RWPE2 (cell line): ENCODE data around the gene CNGA4.

Experiments used
- ATAC-seq: fragments of 200-7000 bp; cut with Tn5 transposase; 3 replicates; pipeline ENCODE4 v1.9.1; 2021; ENCODE audit warnings: low read depth
- DNase-seq: peaks from one replicate; pipeline ENCODE4 v3.0.0-alpha.2; 2020; ENCODE audit warnings: low spot score
- H3K27ac ChIP-seq: fragments of 450-650 bp; 2 replicates; pipeline ENCODE4 v1.5.1; 2017; ENCODE audit warnings: mild to moderate bottlenecking; ENCODE audit not compliant: poor library complexity, severe bottlenecking
- H3K27me3 ChIP-seq: fragments of 250-450 bp; sonication (Bioruptor Pico); 2 replicates; pipeline ENCODE4 v1.5.1; 2021; ENCODE audit warnings: mild to moderate bottlenecking, moderate library complexity; ENCODE audit not compliant: insufficient read depth, poor library complexity, severe bottlenecking
- H3K36me3 ChIP-seq: fragments of 250-450 bp; sonication (Bioruptor Pico); 2 replicates; pipeline ENCODE4 v1.5.1; 2020; ENCODE audit warnings: low read depth, mild to moderate bottlenecking, moderate library complexity
- H3K4me1 ChIP-seq: fragments of 250-450 bp; sonication (Bioruptor Pico); 2 replicates; pipeline ENCODE4 v1.5.1; 2021; ENCODE audit warnings: mild to moderate bottlenecking, moderate library complexity; ENCODE audit not compliant: insufficient read depth, poor library complexity, severe bottlenecking
- H3K4me3 ChIP-seq: fragments of 250-450 bp; sonication (Bioruptor Pico); 2 replicates; pipeline ENCODE4 v1.5.1; 2021; ENCODE audit warnings: mild to moderate bottlenecking, moderate library complexity; ENCODE audit not compliant: severe bottlenecking
- H3K9me3 ChIP-seq: fragments of 250-450 bp; sonication (Bioruptor Pico); 2 replicates; pipeline ENCODE4 v1.5.1; 2021; ENCODE audit warnings: mild to moderate bottlenecking, moderate library complexity; ENCODE audit not compliant: severe bottlenecking
- TF ChIP-seq, protein P1 (sequence below): fragments of 450-650 bp; IDR thresholded peaks from one replicate; pipeline ENCODE4 v1.5.1; 2017; ENCODE audit warnings: mild to moderate bottlenecking, moderate library complexity; ENCODE audit not compliant: poor library complexity, severe bottlenecking

CNGA4 gene

GRCh38 chr11:6210274-6210955, 28.5 kb upstream of the CNGA4 start:
- TF ChIP-seq, protein P1, sequence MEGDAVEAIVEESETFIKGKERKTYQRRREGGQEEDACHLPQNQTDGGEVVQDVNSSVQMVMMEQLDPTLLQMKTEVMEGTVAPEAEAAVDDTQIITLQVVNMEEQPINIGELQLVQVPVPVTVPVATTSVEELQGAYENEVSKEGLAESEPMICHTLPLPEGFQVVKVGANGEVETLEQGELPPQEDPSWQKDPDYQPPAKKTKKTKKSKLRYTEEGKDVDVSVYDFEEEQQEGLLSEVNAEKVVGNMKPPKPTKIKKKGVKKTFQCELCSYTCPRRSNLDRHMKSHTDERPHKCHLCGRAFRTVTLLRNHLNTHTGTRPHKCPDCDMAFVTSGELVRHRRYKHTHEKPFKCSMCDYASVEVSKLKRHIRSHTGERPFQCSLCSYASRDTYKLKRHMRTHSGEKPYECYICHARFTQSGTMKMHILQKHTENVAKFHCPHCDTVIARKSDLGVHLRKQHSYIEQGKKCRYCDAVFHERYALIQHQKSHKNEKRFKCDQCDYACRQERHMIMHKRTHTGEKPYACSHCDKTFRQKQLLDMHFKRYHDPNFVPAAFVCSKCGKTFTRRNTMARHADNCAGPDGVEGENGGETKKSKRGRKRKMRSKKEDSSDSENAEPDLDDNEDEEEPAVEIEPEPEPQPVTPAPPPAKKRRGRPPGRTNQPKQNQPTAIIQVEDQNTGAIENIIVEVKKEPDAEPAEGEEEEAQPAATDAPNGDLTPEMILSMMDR, result no peak
- DNase-seq, result no peak
- no peak overlapping the region for H3K27ac ChIP-seq
- no peaks in the 10 kb centered on the region for H3K9me3 ChIP-seq
- no peak for ATAC-seq
- H3K27me3 ChIP-seq, result no peaks in the 10 kb centered on the region
- H3K36me3 ChIP-seq, result peaks cover 31% of the 10 kb centered on the region
- no peak overlapping the region for H3K4me3 ChIP-seq
- H3K4me1 ChIP-seq, result no peaks in the 10 kb centered on the region

DNA sequence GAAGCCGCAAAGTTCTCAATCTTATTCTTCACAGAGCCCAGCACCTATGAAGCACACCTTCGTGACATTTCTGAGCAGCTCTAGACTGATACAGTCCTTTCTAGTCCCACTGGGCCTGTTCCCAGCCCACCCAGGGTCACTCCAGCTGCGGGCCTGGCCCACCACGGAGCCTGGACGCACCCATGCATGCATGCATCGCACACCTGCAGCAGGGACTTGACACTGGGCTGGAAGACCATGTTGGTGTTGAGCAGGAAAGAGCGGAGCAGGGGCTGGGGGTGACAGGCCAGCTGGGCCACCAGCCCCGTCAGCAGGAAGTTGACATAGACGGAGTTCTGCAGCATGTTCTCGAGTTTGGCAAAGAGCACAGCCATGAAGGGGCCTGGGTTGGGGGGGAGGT, 24.4 kb upstream of the CNGA4 start:
- TF ChIP-seq, protein P1, result no peak
- DNase-seq (no peak), ATAC-seq (no peak)
- peaks cover under 1% of the 10 kb centered on the region for H3K4me1 ChIP-seq
- no peaks in the 10 kb centered on the region for H3K27me3 ChIP-seq
- H3K27ac ChIP-seq, result no peak overlapping the region
- no peaks in the 10 kb centered on the region for H3K9me3 ChIP-seq
- peaks cover 55% of the 10 kb centered on the region for H3K36me3 ChIP-seq
- H3K4me3 ChIP-seq, result no peak overlapping the region

- TF ChIP-seq, protein P1, result no peak
- Histone ChIP-seq H3K36me3 (peaks cover 55% of the 10 kb centered on the region), H3K4me1 (peaks cover 6% of the 10 kb centered on the region), H3K27ac (no peak overlapping the region), H3K4me3 (no peak overlapping the region), H3K9me3 (no peaks in the 10 kb centered on the region), H3K27me3 (no peaks in the 10 kb centered on the region)
- ATAC-seq, result no peak
- no peak for DNase-seq
Measured at GRCh38 chr11:6216501-6216900, 22.4 kb upstream of the CNGA4 start.

- Histone ChIP-seq H3K4me3 (no peak overlapping the region), H3K9me3 (no peaks in the 10 kb centered on the region), H3K4me1 (peaks cover 6% of the 10 kb centered on the region), H3K36me3 (peaks cover 53% of the 10 kb centered on the region), H3K27me3 (no peaks in the 10 kb centered on the region), H3K27ac (no peak overlapping the region)
- DNase-seq (peak; percentile 55), ATAC-seq (no peak)
- TF ChIP-seq, protein P1, result no peak
Measured at GRCh38 chr11:6217722-6218121, 21.2 kb upstream of the CNGA4 start.

- TF ChIP-seq, protein P1, result no peak
- Histone ChIP-seq H3K27ac (peak overlapping the region; percentile 42), H3K4me3 (no peak overlapping the region), H3K27me3 (no peaks in the 10 kb centered on the region), H3K9me3 (no peaks in the 10 kb centered on the region), H3K4me1 (peaks cover 6% of the 10 kb centered on the region), H3K36me3 (peaks cover 55% of the 10 kb centered on the region)
- DNase-seq (no peak), ATAC-seq (peak; percentile 99)
Measured at GRCh38 chr11:6219359-6219758, 19.5 kb upstream of the CNGA4 start.
